ENCODE results near the gene DAB2IP.

DNA sequence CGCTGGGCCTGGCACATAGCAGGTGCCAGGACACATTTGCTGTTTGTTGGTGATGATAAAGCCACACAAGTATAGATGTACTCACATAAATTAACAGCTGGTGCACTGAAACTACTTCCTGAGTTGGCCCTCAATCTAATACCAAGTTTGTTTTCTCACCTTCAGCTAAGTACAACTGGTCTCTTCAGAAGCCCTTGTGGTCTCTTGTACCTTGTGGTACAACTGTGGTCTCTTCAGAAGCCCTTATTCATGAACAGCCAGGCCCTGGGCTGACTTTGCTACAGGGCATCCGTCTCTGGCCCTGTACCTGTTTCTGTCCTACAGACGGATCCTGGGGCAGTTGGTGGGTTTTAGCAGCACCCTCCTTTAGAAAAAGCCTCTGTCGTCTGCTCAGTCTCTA, 81.5 kb downstream of the DAB2IP start:
- TF ChIP-seq, protein P1, sequence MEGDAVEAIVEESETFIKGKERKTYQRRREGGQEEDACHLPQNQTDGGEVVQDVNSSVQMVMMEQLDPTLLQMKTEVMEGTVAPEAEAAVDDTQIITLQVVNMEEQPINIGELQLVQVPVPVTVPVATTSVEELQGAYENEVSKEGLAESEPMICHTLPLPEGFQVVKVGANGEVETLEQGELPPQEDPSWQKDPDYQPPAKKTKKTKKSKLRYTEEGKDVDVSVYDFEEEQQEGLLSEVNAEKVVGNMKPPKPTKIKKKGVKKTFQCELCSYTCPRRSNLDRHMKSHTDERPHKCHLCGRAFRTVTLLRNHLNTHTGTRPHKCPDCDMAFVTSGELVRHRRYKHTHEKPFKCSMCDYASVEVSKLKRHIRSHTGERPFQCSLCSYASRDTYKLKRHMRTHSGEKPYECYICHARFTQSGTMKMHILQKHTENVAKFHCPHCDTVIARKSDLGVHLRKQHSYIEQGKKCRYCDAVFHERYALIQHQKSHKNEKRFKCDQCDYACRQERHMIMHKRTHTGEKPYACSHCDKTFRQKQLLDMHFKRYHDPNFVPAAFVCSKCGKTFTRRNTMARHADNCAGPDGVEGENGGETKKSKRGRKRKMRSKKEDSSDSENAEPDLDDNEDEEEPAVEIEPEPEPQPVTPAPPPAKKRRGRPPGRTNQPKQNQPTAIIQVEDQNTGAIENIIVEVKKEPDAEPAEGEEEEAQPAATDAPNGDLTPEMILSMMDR (IDR thresholded peaks at IDR 0.05): no peak
- no peak for TF ChIP-seq POLR2A (IDR thresholded peaks at IDR 0.05)

All from tibial nerve (tissue), 3 donors.